ENCODE data around the gene TGFBI.

Gene TGFBI

DNA sequence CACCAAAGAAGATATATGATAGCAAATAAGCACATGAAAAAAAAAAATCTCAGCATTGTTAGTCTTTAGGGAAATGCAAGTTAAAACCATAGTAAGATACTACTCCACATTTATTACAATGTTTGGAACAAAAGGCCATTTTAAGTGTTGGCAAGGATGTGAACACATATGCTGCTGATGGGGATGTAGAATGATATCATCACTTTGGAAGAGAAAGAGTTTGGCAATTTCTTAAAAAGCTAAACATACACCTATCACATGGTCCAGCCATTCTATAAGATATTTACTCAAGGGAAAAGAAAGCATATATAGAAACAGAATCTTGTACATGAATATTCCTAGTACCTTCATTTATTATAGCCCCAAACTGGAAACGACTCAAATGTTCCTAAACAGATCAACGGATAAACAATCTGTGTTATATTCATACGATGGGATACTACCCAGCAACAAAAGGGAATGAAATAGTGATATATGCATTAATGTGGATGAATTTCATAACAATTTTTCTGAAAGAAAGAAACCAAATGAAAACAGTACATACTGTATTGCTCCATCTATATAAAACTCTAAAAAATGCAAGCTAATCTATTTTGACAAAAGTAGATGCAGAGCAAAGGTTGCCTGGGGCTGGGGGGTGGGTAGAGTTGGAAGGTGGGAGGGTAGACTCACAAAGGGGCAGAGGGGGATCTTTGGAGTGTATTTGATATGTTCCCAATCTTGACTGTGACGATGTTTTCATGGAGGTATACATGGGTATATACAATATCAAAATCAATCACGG lies 58.2 kb downstream of the TGFBI start:
- TF ChIP-seq GATA3 (IDR thresholded peaks at IDR 0.05; ENCODE audit: low read depth, low read length), result no peak
- no peak for TF ChIP-seq GATA2 (IDR thresholded peaks at IDR 0.05; ENCODE audit: low read depth, low read length)

DNA sequence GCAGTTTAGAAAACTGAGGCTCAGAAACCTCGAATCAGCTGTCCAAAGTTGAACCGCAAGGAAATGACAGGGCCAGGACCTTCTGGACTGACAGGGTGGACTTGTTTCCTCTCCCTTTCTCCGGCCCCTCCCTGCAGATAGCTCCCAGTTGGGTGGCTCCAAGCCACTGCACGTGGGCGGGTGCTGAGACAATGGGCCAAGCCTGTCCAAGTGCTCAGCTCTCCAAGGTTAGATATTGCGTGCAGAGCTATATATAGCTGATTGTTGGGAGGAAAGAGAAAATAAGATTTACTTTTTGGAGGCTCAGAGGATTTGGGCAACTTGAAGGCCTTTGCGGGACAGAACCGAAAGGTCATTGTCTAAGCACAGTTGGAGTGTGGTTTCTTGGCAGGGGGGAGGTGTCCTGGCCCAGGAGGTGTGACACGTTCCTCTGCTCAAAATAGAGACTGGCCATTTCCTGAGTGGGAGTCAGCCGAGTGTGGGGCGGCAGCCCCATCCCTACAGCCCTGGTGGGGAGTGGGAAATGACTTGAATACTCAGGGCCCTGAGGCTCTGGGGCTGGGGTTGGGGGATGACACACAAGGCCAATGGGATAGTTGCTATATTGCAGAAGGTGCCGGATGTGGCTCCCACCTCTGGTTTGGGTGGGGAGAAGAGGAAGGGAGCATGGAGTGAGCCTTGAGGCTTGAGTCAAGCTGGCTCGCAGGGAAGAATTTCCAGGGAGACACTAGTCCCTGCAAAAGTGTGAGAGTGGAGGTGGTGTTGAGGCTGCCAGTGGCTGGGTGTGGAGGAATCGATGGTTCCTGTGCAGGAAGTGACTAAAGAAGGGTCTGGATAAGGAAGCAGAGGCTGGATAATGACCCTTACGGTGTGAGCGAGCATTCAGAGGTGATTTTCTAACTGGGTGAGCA lies 59.4 kb downstream of the TGFBI start:
- TF ChIP-seq GATA2 (IDR thresholded peaks at IDR 0.05; ENCODE audit: low read depth, low read length), result no peak
- no peak for TF ChIP-seq GATA3 (IDR thresholded peaks at IDR 0.05; ENCODE audit: low read depth, low read length)

- TF ChIP-seq GATA2 (IDR thresholded peaks at IDR 0.05; ENCODE audit: low read depth, low read length), result no peak
- no peak for TF ChIP-seq GATA3 (IDR thresholded peaks at IDR 0.05; ENCODE audit: low read depth, low read length)
Measured at GRCh38 chr5:136089791-136090190, 61.0 kb downstream of the TGFBI start.

GRCh38 chr5:136090319-136090718 lies 61.5 kb downstream of the TGFBI start:
- TF ChIP-seq GATA2 (IDR thresholded peaks at IDR 0.05; ENCODE audit: low read depth, low read length), result no peak
- TF ChIP-seq GATA3 (IDR thresholded peaks at IDR 0.05; ENCODE audit: low read depth, low read length), result no peak

DNA sequence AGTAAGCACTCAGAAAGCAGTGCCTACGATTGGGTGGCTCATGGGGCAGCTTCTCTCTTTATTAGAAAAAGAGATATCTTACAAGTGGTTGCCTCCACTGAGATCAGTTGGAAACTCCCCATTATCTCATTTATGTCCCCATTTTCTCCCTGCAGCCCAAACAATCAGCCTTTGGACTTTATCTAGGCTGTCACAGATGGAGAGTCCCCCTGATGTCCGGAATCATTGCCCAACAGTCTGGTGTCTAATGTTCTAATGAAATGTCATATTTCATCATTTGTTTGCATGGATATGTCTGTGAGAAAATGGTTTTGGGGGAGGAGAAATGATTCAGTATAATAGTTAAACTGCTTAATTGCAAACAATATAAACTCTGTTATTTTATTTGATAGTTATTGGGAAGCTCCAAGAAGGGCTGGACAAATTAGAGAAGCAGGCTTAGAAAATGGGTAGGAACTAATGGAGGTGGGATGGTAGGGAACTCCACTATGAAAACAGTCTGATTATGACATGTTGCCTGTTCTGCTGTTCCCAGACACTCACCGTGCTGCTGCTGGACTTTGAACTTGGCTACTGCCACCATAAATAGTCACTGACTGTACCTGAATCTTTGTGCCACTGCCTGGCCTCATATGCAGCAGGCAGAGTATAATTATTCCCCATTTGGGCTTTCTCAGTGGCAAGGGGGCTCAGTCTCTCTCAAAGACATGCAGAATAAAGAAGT lies 65.6 kb downstream of the TGFBI start:
- TF ChIP-seq GATA3 (IDR thresholded peaks at IDR 0.05; ENCODE audit: low read depth, low read length) (no peak), GATA2 (IDR thresholded peaks at IDR 0.05; ENCODE audit: low read depth, low read length) (no peak)

DNA sequence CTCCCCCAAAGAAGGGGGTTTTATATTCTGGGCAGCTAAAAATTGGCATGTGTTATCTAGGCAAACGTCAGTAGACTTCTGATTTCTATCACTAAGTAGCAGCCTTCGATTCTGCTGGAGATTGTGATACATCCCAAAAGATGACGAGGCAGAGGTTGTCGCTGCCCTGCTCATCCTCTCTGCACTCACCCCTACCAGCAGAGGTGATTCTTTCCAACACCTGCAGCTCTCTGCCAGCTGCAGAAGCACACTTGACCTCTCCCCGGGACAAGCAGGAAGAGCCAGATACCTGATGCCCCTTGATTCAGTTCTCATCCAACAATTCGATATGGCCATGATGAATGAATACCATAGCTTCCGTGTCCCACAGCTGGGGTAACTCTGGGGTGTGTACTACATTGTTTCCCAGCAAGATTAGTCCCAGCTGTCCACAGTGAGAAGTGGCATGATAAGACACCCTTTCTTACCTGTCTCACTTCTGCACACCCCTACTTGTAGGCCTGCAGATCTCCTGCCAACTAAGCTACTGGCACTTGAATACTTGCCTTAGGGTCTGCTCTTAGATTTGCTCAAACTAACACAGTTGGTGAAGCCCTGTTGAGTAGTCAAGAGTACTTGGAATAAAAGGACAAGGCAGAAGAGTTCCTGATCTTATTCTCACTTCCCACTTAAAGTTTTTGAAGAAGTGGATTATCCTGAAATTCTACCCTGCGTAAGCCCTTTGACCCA lies 66.3 kb downstream of the TGFBI start:
- TF ChIP-seq GATA3 (IDR thresholded peaks at IDR 0.05; ENCODE audit: low read depth, low read length) (no peak), GATA2 (IDR thresholded peaks at IDR 0.05; ENCODE audit: low read depth, low read length) (no peak)

- no peak for TF ChIP-seq GATA3 (IDR thresholded peaks at IDR 0.05; ENCODE audit: low read depth, low read length)
- TF ChIP-seq GATA2 (IDR thresholded peaks at IDR 0.05; ENCODE audit: low read depth, low read length), result no peak
Measured at GRCh38 chr5:136098176-136098575, 69.4 kb downstream of the TGFBI start.

- TF ChIP-seq GATA2 (IDR thresholded peaks at IDR 0.05; ENCODE audit: low read depth, low read length) (no peak), GATA3 (IDR thresholded peaks at IDR 0.05; ENCODE audit: low read depth, low read length) (no peak)
Measured at GRCh38 chr5:136099870-136100269, 71.1 kb downstream of the TGFBI start.

DNA sequence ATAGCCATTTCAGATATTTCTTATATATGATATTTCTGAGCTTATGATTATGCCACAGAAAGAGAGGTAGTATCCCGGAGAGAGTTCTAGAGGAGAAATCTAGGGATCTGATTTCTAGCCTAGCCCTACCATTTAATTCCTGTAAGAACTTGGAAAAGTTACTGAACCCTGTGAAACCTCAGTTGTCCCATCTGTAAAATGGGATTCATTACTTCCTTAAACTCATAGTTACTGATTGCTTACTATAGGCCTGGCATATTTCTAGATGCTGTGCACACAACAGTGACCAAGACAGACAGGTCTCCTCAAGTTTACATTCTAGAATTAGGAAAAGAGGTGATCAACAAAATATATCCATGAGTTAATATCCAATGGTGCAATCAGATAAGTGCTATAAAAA lies 73.1 kb downstream of the TGFBI start:
- no peak for TF ChIP-seq GATA2 (IDR thresholded peaks at IDR 0.05; ENCODE audit: low read depth, low read length)
- no peak for TF ChIP-seq GATA3 (IDR thresholded peaks at IDR 0.05; ENCODE audit: low read depth, low read length)

- TF ChIP-seq GATA2 (IDR thresholded peaks at IDR 0.05; ENCODE audit: low read depth, low read length) (no peak), GATA3 (IDR thresholded peaks at IDR 0.05; ENCODE audit: low read depth, low read length) (no peak)
Measured at GRCh38 chr5:136103118-136103517, 74.3 kb downstream of the TGFBI start.

DNA sequence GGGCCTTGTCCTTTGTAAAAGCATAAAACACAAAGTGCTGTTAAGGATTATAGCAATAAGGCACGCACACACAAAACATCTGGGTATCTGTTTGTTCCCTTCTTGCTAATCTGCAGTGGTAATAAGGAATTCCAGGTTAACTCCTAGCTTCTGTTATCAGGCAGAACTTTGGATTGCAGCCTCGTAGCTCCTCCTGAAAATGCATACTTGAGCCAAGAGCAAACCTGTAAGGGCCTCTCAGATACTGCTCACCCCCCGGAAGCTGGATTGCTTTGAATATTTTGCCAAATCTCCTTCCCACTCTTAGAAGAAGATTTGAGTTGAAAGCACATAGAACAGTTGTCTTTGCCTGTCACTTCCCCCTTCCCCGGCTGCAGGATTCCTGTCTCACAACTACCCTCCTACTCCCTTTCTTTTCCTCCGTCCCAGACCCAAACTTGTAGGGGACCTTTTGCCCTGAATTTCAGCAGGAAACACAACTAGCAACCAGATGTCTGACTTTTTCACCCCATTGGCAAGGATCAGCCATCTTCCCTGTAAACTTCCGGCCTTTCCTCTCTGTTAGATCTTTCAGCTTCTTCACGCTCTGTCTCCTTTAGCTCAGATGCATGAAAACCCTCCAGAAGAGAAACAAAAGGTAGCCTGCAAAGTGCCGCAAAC lies 75.6 kb downstream of the TGFBI start:
- no peak for TF ChIP-seq GATA2 (IDR thresholded peaks at IDR 0.05; ENCODE audit: low read depth, low read length)
- no peak for TF ChIP-seq GATA3 (IDR thresholded peaks at IDR 0.05; ENCODE audit: low read depth, low read length)

GRCh38 chr5:136106351-136107031 lies 77.7 kb downstream of the TGFBI start:
- TF ChIP-seq GATA3 (IDR thresholded peaks at IDR 0.05; ENCODE audit: low read depth, low read length) (no peak), GATA2 (IDR thresholded peaks at IDR 0.05; ENCODE audit: low read depth, low read length) (no peak)

Measured in SH-SY5Y (cell line).